Measurements from ENCODE around the gene CHST15. TPM values are rescaled to one million over a fixed set of nuclear protein-coding genes. Genes with fewer than 3 reads are reported as not detected.

CHST15 gene
- total and polyA plus RNA-seq, 4 donors, result 5.4 to 45.3 (median 36.7) TPM

GRCh38 chr10:124105594-124105993, 12.2 kb upstream of the CHST15 start:
- Histone ChIP-seq H3K4me1 (ENCODE audit: control insufficient read depth in 5 of 5, insufficient read depth in 5 of 5, low read length in 5 of 5) (peaks cover 0 to 14% (median 6%) of the 10 kb centered on the region in 5 donors), H3K4me3 (no peak overlapping the region), H3K27ac (ENCODE audit: low read depth in 1 of 2, low read length in 1 of 2) (peak overlapping the region in 1 of 2 donors; percentile 58), H3K27me3 (ENCODE audit: control insufficient read depth in 3 of 3, insufficient read depth in 3 of 3, low read length in 2 of 3) (no peaks in the 10 kb centered on the region), H3K9ac (ENCODE audit: insufficient read depth in 1 of 2, low read length in 2 of 2) (no peak overlapping the region), H3K9me3 (ENCODE audit: control insufficient read depth in 4 of 4, insufficient read depth in 3 of 4, low read length in 3 of 4) (no peaks in the 10 kb centered on the region), H3K36me3 (ENCODE audit: control insufficient read depth in 4 of 4, insufficient read depth in 4 of 4, low read length in 4 of 4) (no peaks in the 10 kb centered on the region)
- DNase-seq (no peak), ATAC-seq (ENCODE audit: insufficient read depth, low FRiP score) (no peak)
- 49 to 76% methylated on average over 5 of the region's 5 CpGs for WGBS, 2 donors
- no peak for TF ChIP-seq CTCF (IDR thresholded peaks at IDR 0.05; ENCODE audit: control extremely low read depth, extremely low read depth)

- ATAC-seq (ENCODE audit: insufficient read depth, low FRiP score) (no peak), DNase-seq (no peak)
- Histone ChIP-seq H3K9me3 (ENCODE audit: control insufficient read depth in 4 of 4, insufficient read depth in 3 of 4, low read length in 3 of 4) (peaks cover 0 to 2% (median 0%) of the 10 kb centered on the region in 4 donors), H3K36me3 (ENCODE audit: control insufficient read depth in 4 of 4, insufficient read depth in 4 of 4, low read length in 4 of 4) (no peaks in the 10 kb centered on the region), H3K4me3 (no peak overlapping the region), H3K27ac (ENCODE audit: low read depth in 1 of 2, low read length in 1 of 2) (no peak overlapping the region), H3K9ac (ENCODE audit: insufficient read depth in 1 of 2, low read length in 2 of 2) (no peak overlapping the region), H3K27me3 (ENCODE audit: control insufficient read depth in 3 of 3, insufficient read depth in 3 of 3, low read length in 2 of 3) (no peaks in the 10 kb centered on the region), H3K4me1 (ENCODE audit: control insufficient read depth in 5 of 5, insufficient read depth in 5 of 5, low read length in 5 of 5) (peaks cover 0 to 14% (median 6%) of the 10 kb centered on the region in 5 donors)
- TF ChIP-seq CTCF (IDR thresholded peaks at IDR 0.05; ENCODE audit: control extremely low read depth, extremely low read depth), result no peak
- 90 to 91% methylated on average over 6 of the region's 6 CpGs for WGBS, 2 donors
Measured at GRCh38 chr10:124105045-124105444, 11.6 kb upstream of the CHST15 start.

- no peak for ATAC-seq (ENCODE audit: insufficient read depth, low FRiP score)
Measured at GRCh38 chr10:124104011-124104627, 10.7 kb upstream of the CHST15 start.

More at GRCh38 chr10:124104011-124104627, 10.7 kb upstream of the CHST15 start:
- no peak for TF ChIP-seq CTCF (IDR thresholded peaks at IDR 0.05; ENCODE audit: control extremely low read depth, extremely low read depth)
- Histone ChIP-seq H3K27ac (ENCODE audit: low read depth in 1 of 2, low read length in 1 of 2) (no peak overlapping the region), H3K9ac (ENCODE audit: insufficient read depth in 1 of 2, low read length in 2 of 2) (no peak overlapping the region), H3K36me3 (ENCODE audit: control insufficient read depth in 4 of 4, insufficient read depth in 4 of 4, low read length in 4 of 4) (no peaks in the 10 kb centered on the region), H3K27me3 (ENCODE audit: control insufficient read depth in 3 of 3, insufficient read depth in 3 of 3, low read length in 2 of 3) (no peaks in the 10 kb centered on the region), H3K4me3 (no peak overlapping the region), H3K4me1 (ENCODE audit: control insufficient read depth in 5 of 5, insufficient read depth in 5 of 5, low read length in 5 of 5) (peaks cover 0 to 9% (median 6%) of the 10 kb centered on the region in 5 donors), H3K9me3 (ENCODE audit: control insufficient read depth in 4 of 4, insufficient read depth in 3 of 4, low read length in 3 of 4) (peaks cover 0 to 2% (median 0%) of the 10 kb centered on the region in 4 donors)
- no peak for DNase-seq
- 95 to 97% methylated on average over 9 of the region's 9 CpGs for WGBS, 2 donors
